Suprapubic skin (tissue), 3 donors: ENCODE data around the gene THNSL1.
"Not testable (repeated sequence)": the region's sequence is repeated elsewhere in the genome, so short reads cannot be mapped to it uniquely, and the experiment has no call there.

ENCODE experiments used
- POLR2A ChIP-seq, 2 donors: fragments of 450-650 bp; IDR thresholded peaks; one replicate each; pipeline ENCODE4 v1.6.1; 2017; ENCODE audit warnings: antibody characterized with exemption in 2 of 2, mild to moderate bottlenecking in 2 of 2, moderate library complexity in 2 of 2
- TF ChIP-seq, protein P1 (sequence below), 2 donors: fragments of 200-600 bp in 1 of 2; fragments of 450-650 bp in 1 of 2; sonication (generic) in 1 of 2; IDR thresholded peaks; one replicate each; pipeline ENCODE4 v1.5.1; 2016 to 2019; ENCODE audit warnings: antibody characterized with exemption in 2 of 2, mild to moderate bottlenecking in 1 of 2, moderate library complexity in 1 of 2

DNA sequence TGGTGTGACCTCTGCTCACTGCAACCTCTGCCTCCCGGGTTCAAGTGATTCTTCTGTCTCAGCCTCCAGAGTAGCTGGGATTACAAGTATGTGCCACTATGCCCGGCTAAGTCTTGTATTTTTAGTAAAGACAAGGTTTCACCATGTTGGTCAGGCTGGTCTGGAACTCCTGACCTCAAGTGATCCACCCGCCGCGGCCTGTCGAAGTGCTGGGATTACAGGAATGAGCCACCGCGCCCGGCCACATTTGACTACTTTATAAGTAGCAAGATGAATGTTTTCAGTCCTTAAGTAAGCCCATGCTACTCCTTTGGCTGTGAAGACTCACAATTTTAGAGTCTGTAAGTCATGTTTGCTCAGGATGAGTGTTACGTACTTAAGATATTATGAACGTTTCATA is 47.5 kb upstream of the THNSL1 start:
- TF ChIP-seq POLR2A (IDR thresholded peaks at IDR 0.05) = not testable (repeated sequence)
- TF ChIP-seq, protein P1, sequence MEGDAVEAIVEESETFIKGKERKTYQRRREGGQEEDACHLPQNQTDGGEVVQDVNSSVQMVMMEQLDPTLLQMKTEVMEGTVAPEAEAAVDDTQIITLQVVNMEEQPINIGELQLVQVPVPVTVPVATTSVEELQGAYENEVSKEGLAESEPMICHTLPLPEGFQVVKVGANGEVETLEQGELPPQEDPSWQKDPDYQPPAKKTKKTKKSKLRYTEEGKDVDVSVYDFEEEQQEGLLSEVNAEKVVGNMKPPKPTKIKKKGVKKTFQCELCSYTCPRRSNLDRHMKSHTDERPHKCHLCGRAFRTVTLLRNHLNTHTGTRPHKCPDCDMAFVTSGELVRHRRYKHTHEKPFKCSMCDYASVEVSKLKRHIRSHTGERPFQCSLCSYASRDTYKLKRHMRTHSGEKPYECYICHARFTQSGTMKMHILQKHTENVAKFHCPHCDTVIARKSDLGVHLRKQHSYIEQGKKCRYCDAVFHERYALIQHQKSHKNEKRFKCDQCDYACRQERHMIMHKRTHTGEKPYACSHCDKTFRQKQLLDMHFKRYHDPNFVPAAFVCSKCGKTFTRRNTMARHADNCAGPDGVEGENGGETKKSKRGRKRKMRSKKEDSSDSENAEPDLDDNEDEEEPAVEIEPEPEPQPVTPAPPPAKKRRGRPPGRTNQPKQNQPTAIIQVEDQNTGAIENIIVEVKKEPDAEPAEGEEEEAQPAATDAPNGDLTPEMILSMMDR (IDR thresholded peaks at IDR 0.05) = not testable (repeated sequence)
